Endodermal cell (in vitro differentiated cells): ENCODE data around the gene TAPT1. TPM values are rescaled to one million over a fixed set of nuclear protein-coding genes. Genes with fewer than 3 reads are reported as not detected.

ENCODE experiments used
- DNase-seq: peaks from one replicate; pipeline ENCODE4 v3.0.0-alpha.2; 2017
- H3K27ac ChIP-seq: 2 replicates; pipeline ENCODE4 v1.5.1; 2013; ENCODE audit warnings: mild to moderate bottlenecking, low read depth, low read length, moderate library complexity
- H3K27me3 ChIP-seq: 2 replicates; pipeline ENCODE4 v1.6.1; 2013; ENCODE audit warnings: mild to moderate bottlenecking, low read length, moderate library complexity; ENCODE audit not compliant: insufficient read depth, control insufficient read depth, poor library complexity, severe bottlenecking
- H3K36me3 ChIP-seq: 2 replicates; pipeline ENCODE4 v1.7.0; 2013; ENCODE audit warnings: mild to moderate bottlenecking, low read length, moderate library complexity; ENCODE audit not compliant: control insufficient read depth, insufficient read depth
- H3K4me1 ChIP-seq: one replicate; pipeline ENCODE4 v1.7.0; 2013; ENCODE audit warnings: low read length; ENCODE audit not compliant: control insufficient read depth, insufficient read depth
- H3K4me3 ChIP-seq: 2 replicates; pipeline ENCODE4 v1.5.1; 2013; ENCODE audit warnings: mild to moderate bottlenecking, low read length, moderate library complexity
- H3K9ac ChIP-seq: 2 replicates; pipeline ENCODE4 v1.6.1; 2013; ENCODE audit warnings: mild to moderate bottlenecking, low read length, moderate library complexity; ENCODE audit not compliant: poor library complexity, severe bottlenecking; ENCODE audit errors: extremely low read depth
- H3K9me3 ChIP-seq: 2 replicates; pipeline ENCODE4 v1.6.1; 2013; ENCODE audit warnings: mild to moderate bottlenecking, low read length, moderate library complexity; ENCODE audit not compliant: control insufficient read depth
- H3K27ac Mint-ChIP-seq: 2 replicates; pipeline ENCODE4 v1.8.0; 2020; ENCODE audit warnings: mixed read lengths
- H3K27me3 Mint-ChIP-seq: 2 replicates; pipeline ENCODE4 v1.8.0; 2021; ENCODE audit warnings: mild to moderate bottlenecking, mixed read lengths; ENCODE audit not compliant: insufficient read depth
- H3K36me3 Mint-ChIP-seq: 2 replicates; pipeline ENCODE4 v1.8.0; 2020; ENCODE audit warnings: low read depth, mixed read lengths
- H3K4me1 Mint-ChIP-seq: 2 replicates; pipeline ENCODE4 v1.8.0; 2020; ENCODE audit warnings: mixed read lengths
- H3K4me3 Mint-ChIP-seq: 2 replicates; pipeline ENCODE4 v1.8.0; 2020; ENCODE audit warnings: mild to moderate bottlenecking, moderate library complexity, mixed read lengths
- H3K9me3 Mint-ChIP-seq: 2 replicates; pipeline ENCODE4 v1.8.0; 2020; ENCODE audit warnings: mild to moderate bottlenecking, mixed read lengths
- CTCF ChIP-seq: fragments of 200-600 bp; sonication (generic); conservative IDR thresholded peaks from 2 replicates; pipeline ENCODE4 v1.5.0; 2021; ENCODE audit warnings: antibody characterized with exemption, mild to moderate bottlenecking
- WGBS, 2 experiments: methylation state at CpG; one replicate each; pipeline versions ENCODE4 v1.1.5 to v1.1.7; 2013; ENCODE audit warnings: missing lambda C conversion rate in 2 of 2, mixed read lengths in 1 of 2; ENCODE audit not compliant: insufficient coverage in 1 of 2, insufficient read length in 1 of 2; 5-methylcytosine and 5-hydroxymethylcytosine counted together
- total RNA-seq, 2 donors: library from RNA; stranded (reverse); fragmentation: NEBNext Ultra II Directional in 1 of 2; extraction: Animal tissue kit (Norgen Biotek cat#: 25700) in 1 of 2; gene quantifications; 2 replicates in 1 of 2; 3 replicates in 1 of 2; pipeline ENCODE4 v1.2.1, GENCODE V29; 2021

Gene TAPT1
- total RNA-seq, 2 donors from 2014 or later = 19.8 to 22.6 TPM

- no peak for TF ChIP-seq CTCF
- H3K36me3 Mint-ChIP-seq = peaks cover 29% of the 10 kb centered on the region
- Histone ChIP-seq H3K4me3 (no peak overlapping the region), H3K9me3 (no peaks in the 10 kb centered on the region), H3K27ac (no peak overlapping the region), H3K27me3 (no peaks in the 10 kb centered on the region), H3K9ac (no peak overlapping the region), H3K36me3 (peaks cover 34% of the 10 kb centered on the region), H3K4me1 (no peaks in the 10 kb centered on the region)
- H3K4me3 Mint-ChIP-seq = no peak overlapping the region
- H3K27me3 Mint-ChIP-seq = no peaks in the 10 kb centered on the region
- DNase-seq = no peak
- no peak overlapping the region for H3K27ac Mint-ChIP-seq
- no peaks in the 10 kb centered on the region for H3K4me1 Mint-ChIP-seq
- H3K9me3 Mint-ChIP-seq = no peaks in the 10 kb centered on the region
Measured at GRCh38 chr4:16187455-16187854, 38.8 kb downstream of the TAPT1 start.

- H3K27ac Mint-ChIP-seq = no peak overlapping the region
- no peak overlapping the region for H3K27ac ChIP-seq
- no peaks in the 10 kb centered on the region for H3K27me3 Mint-ChIP-seq
- 86 to 89% methylated on average over 1 of the region's 1 CpG for WGBS, 2 experiments
- H3K4me1 ChIP-seq = no peaks in the 10 kb centered on the region
- TF ChIP-seq CTCF = no peak
- no peaks in the 10 kb centered on the region for H3K9me3 Mint-ChIP-seq
- H3K36me3 Mint-ChIP-seq = peaks cover 29% of the 10 kb centered on the region
- DNase-seq = no peak
- no peaks in the 10 kb centered on the region for H3K27me3 ChIP-seq
- peaks cover 34% of the 10 kb centered on the region for H3K36me3 ChIP-seq
- H3K4me3 ChIP-seq = no peak overlapping the region
- no peaks in the 10 kb centered on the region for H3K9me3 ChIP-seq
- no peak overlapping the region for H3K9ac ChIP-seq
- no peak overlapping the region for H3K4me3 Mint-ChIP-seq
- no peaks in the 10 kb centered on the region for H3K4me1 Mint-ChIP-seq
Measured at GRCh38 chr4:16186986-16187385, 39.3 kb downstream of the TAPT1 start.

GRCh38 chr4:16183604-16184003, 42.7 kb downstream of the TAPT1 start:
- Histone ChIP-seq H3K4me3 (no peak overlapping the region), H3K36me3 (peaks cover 24% of the 10 kb centered on the region), H3K9me3 (no peaks in the 10 kb centered on the region), H3K9ac (no peak overlapping the region), H3K27ac (no peak overlapping the region), H3K4me1 (no peaks in the 10 kb centered on the region), H3K27me3 (no peaks in the 10 kb centered on the region)
- Mint-ChIP-seq H3K27me3 (no peaks in the 10 kb centered on the region), H3K4me1 (peaks cover 3% of the 10 kb centered on the region), H3K27ac (no peak overlapping the region), H3K9me3 (no peaks in the 10 kb centered on the region), H3K4me3 (no peak overlapping the region), H3K36me3 (peaks cover 9% of the 10 kb centered on the region)
- no peak for DNase-seq
- TF ChIP-seq CTCF = no peak
- 85% methylated on average over 2 of the region's 2 CpGs; no CpG with 5 or more reads in 1 of the 2 experiments for WGBS, 2 experiments
